ENCODE data around the gene MRPL16.
"Not testable (repeated sequence)": the region's sequence is repeated elsewhere in the genome, so short reads cannot be mapped to it uniquely, and the experiment has no call there.

MRPL16 gene

GRCh38 chr11:59791639-59792038 lies 18.9 kb downstream of the MRPL16 start:
- peaks cover 27% of the 10 kb centered on the region for H3K36me3 Mint-ChIP-seq

GRCh38 chr11:59787816-59788215 lies 22.8 kb downstream of the MRPL16 start:
- Mint-ChIP-seq H3K4me1 (no peaks in the 10 kb centered on the region), H3K36me3 (peaks cover 21% of the 10 kb centered on the region), H3K27ac (no peak overlapping the region), H3K27me3 (no peaks in the 10 kb centered on the region), H3K4me3 (no peak overlapping the region), H3K9me3 (no peaks in the 10 kb centered on the region)

More at GRCh38 chr11:59791639-59792038, 18.9 kb downstream of the MRPL16 start:
- H3K27ac Mint-ChIP-seq, result no peak overlapping the region
- H3K4me1 Mint-ChIP-seq, result no peaks in the 10 kb centered on the region
- no peaks in the 10 kb centered on the region for H3K27me3 Mint-ChIP-seq
- H3K4me3 Mint-ChIP-seq, result no peak overlapping the region
- H3K9me3 Mint-ChIP-seq, result no peaks in the 10 kb centered on the region

DNA sequence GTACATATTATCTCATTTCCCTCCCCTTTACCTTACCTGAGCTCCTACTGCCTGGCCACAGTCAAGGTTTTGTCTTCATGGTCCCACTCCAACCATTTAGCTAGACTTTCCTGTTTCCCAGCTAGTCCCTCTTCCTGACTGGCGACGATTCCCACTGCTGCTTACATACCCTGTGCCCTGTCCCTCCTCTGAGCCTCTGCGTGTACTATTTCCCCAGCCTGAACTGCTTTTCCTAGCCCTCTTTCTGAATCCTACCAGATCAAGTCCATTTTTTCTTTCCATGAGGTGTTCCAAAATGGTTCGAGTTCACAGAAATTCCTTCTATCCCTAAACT lies 23.4 kb downstream of the MRPL16 start:
- Mint-ChIP-seq H3K9me3 (no peaks in the 10 kb centered on the region), H3K36me3 (peaks cover 16% of the 10 kb centered on the region), H3K4me3 (no peak overlapping the region), H3K4me1 (no peaks in the 10 kb centered on the region), H3K27ac (no peak overlapping the region), H3K27me3 (no peaks in the 10 kb centered on the region)

- H3K4me3 Mint-ChIP-seq, result no peak overlapping the region
- H3K36me3 Mint-ChIP-seq, result peaks cover 14% of the 10 kb centered on the region
- H3K27me3 Mint-ChIP-seq, result no peaks in the 10 kb centered on the region
- no peaks in the 10 kb centered on the region for H3K4me1 Mint-ChIP-seq
- H3K9me3 Mint-ChIP-seq, result no peaks in the 10 kb centered on the region
- no peak overlapping the region for H3K27ac Mint-ChIP-seq
These were observed 24.8 kb downstream of the MRPL16 start for GRCh38 chr11:59785818-59786217.

GRCh38 chr11:59784441-59784840 lies 26.1 kb downstream of the MRPL16 start:
- H3K4me3 Mint-ChIP-seq, H3K27ac Mint-ChIP-seq, H3K9me3 Mint-ChIP-seq, H3K27me3 Mint-ChIP-seq, H3K4me1 Mint-ChIP-seq: not testable (repeated sequence)
- H3K36me3 Mint-ChIP-seq, result peaks cover 16% of the 10 kb centered on the region

- Mint-ChIP-seq H3K27ac (no peak overlapping the region), H3K36me3 (peaks cover 16% of the 10 kb centered on the region), H3K4me1 (no peaks in the 10 kb centered on the region), H3K27me3 (no peaks in the 10 kb centered on the region), H3K9me3 (no peaks in the 10 kb centered on the region), H3K4me3 (no peak overlapping the region)
These were observed 26.9 kb downstream of the MRPL16 start for GRCh38 chr11:59783632-59784090.

GRCh38 chr11:59782080-59782479 lies 28.5 kb downstream of the MRPL16 start:
- no peak overlapping the region for H3K4me3 Mint-ChIP-seq
- H3K27ac Mint-ChIP-seq, result no peak overlapping the region
- no peaks in the 10 kb centered on the region for H3K9me3 Mint-ChIP-seq
- H3K36me3 Mint-ChIP-seq, result peaks cover 9% of the 10 kb centered on the region
- no peaks in the 10 kb centered on the region for H3K27me3 Mint-ChIP-seq
- H3K4me1 Mint-ChIP-seq, result no peaks in the 10 kb centered on the region

GRCh38 chr11:59779487-59779886 lies 31.1 kb downstream of the MRPL16 start:
- Mint-ChIP-seq H3K4me1 (peaks cover 5% of the 10 kb centered on the region), H3K27me3 (no peaks in the 10 kb centered on the region), H3K36me3 (peaks cover 14% of the 10 kb centered on the region), H3K4me3 (no peak overlapping the region), H3K9me3 (no peaks in the 10 kb centered on the region), H3K27ac (no peak overlapping the region)

DNA sequence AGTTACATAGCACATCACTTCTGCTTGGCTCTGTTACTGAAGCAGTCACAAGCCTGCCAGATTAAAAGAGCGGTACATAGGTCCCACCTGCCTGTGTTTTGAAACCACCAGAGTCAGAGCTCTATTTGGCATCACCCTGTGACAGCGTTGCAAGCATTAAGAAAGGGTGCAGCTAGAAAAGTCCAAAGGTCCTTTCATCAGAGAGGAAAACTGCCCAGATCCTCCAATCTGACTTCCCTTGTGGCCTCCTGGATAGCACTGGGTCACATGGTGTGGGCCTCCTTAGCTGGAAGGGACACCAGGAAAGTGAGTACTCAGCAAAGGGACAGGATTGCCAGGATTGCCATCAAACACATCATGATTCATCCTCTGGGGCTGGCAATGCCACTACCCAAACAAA lies 32.5 kb downstream of the MRPL16 start:
- no peak overlapping the region for H3K4me3 Mint-ChIP-seq
- no peaks in the 10 kb centered on the region for H3K9me3 Mint-ChIP-seq
- H3K27me3 Mint-ChIP-seq, result no peaks in the 10 kb centered on the region
- H3K27ac Mint-ChIP-seq, result no peak overlapping the region
- H3K36me3 Mint-ChIP-seq, result peaks cover 12% of the 10 kb centered on the region
- peaks cover 10% of the 10 kb centered on the region for H3K4me1 Mint-ChIP-seq

DNA sequence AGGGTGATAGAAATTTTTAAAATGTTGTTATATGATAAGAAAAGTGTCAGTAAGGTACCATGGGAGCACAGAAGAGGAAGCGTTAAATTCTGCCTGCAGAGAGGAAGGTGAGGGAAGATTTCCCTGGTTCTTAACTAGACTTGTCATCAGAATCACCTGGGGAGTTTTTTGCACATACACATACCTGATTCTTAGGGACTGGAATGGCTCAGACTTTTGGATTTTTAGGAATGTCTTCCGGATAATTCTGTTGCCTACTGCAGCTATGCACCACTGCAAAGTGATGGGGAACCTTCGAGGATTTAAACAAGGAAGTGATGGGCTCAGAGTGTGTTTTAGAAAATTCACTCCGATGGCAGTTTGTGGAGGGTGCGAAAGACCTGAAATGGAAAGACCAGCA lies 33.5 kb downstream of the MRPL16 start:
- no peaks in the 10 kb centered on the region for H3K27me3 Mint-ChIP-seq
- H3K4me1 Mint-ChIP-seq, result peaks cover 20% of the 10 kb centered on the region
- peaks cover 12% of the 10 kb centered on the region for H3K36me3 Mint-ChIP-seq
- H3K4me3 Mint-ChIP-seq, result no peak overlapping the region
- no peaks in the 10 kb centered on the region for H3K9me3 Mint-ChIP-seq
- H3K27ac Mint-ChIP-seq, result no peak overlapping the region

GRCh38 chr11:59776210-59777066 lies 34.1 kb downstream of the MRPL16 start:
- Mint-ChIP-seq H3K36me3 (peaks cover 9% of the 10 kb centered on the region), H3K27me3 (no peaks in the 10 kb centered on the region), H3K27ac (no peak overlapping the region), H3K4me1 (peaks cover 27% of the 10 kb centered on the region), H3K4me3 (no peak overlapping the region), H3K9me3 (no peaks in the 10 kb centered on the region)

GRCh38 chr11:59773083-59773440 lies 37.5 kb downstream of the MRPL16 start:
- H3K4me1 Mint-ChIP-seq, result peaks cover 32% of the 10 kb centered on the region
- H3K27ac Mint-ChIP-seq, result peak overlapping the region; percentile 30
- no peaks in the 10 kb centered on the region for H3K9me3 Mint-ChIP-seq
- peaks cover 5% of the 10 kb centered on the region for H3K36me3 Mint-ChIP-seq
- no peak overlapping the region for H3K4me3 Mint-ChIP-seq
- H3K27me3 Mint-ChIP-seq, result no peaks in the 10 kb centered on the region

- H3K4me1 Mint-ChIP-seq, result peaks cover 32% of the 10 kb centered on the region
- H3K4me3 Mint-ChIP-seq, result no peak overlapping the region
- no peaks in the 10 kb centered on the region for H3K9me3 Mint-ChIP-seq
- no peak overlapping the region for H3K27ac Mint-ChIP-seq
- H3K27me3 Mint-ChIP-seq, result no peaks in the 10 kb centered on the region
- H3K36me3 Mint-ChIP-seq, result peaks cover 5% of the 10 kb centered on the region
These were observed 39.0 kb downstream of the MRPL16 start for GRCh38 chr11:59771605-59772004.

DNA sequence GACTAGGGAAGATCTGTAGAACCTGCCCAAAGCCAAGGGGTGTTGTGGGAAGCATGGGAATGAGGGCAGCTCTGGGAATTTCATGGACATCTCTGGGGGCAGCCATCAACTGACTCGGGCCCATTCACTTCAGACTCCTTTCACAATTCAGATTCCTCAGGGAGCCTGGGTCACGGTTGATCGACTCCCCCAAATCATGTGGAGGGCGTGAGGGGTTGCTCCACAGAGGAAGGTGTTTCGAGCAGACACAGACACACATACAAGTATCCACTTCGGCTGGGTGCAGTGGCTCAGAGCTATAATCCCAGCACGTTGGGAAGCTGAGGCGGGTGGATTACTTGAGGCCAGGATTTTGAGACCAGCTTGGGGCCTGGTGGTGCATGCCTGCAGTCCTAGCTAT lies 39.7 kb downstream of the MRPL16 start:
- Mint-ChIP-seq H3K4me3 (no peak overlapping the region), H3K9me3 (no peaks in the 10 kb centered on the region), H3K4me1 (peaks cover 31% of the 10 kb centered on the region), H3K27ac (no peak overlapping the region), H3K36me3 (peaks cover 4% of the 10 kb centered on the region), H3K27me3 (no peaks in the 10 kb centered on the region)

DNA sequence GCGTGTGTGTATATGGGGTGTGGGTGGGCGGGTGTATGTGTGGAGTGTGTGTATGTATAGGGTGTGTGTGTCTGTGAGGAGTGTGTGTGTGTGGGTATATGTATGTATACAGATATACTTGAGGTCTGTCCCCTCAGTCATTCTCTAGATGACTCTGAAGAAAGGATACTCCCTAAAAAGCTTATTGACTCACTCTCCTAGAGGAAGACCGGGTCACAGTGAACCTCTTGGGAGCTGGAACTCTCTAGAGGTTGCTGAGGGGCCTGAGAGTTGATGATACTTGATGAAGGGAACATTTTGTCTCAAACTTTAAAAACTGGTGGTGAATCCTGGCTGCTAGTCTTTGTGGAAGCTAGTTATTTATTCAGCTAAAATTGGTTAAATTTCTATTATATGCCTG lies 40.3 kb downstream of the MRPL16 start:
- Mint-ChIP-seq H3K27me3 (no peaks in the 10 kb centered on the region), H3K4me3 (no peak overlapping the region), H3K9me3 (no peaks in the 10 kb centered on the region), H3K4me1 (peaks cover 28% of the 10 kb centered on the region), H3K36me3 (no peaks in the 10 kb centered on the region), H3K27ac (no peak overlapping the region)

DNA sequence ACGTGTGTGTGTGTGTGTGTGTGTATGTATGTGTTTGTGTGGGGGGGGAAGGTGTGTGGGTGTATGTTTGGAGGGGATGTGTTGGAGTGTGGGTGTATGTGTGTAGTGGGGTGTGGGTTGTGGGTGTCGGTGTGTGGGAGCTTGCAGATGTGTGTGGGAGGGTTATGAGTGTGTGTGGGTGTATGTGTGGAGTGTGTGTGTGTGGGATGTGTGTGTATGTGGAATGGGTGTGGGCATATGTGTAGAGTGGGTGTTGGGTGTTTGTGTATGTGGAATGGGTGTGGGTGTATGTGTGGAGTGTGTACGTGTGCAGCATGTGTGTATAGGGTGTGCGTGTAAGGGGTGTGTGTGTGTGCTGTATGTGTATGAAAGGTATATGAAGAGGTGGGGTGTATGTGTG lies 40.8 kb downstream of the MRPL16 start:
- Mint-ChIP-seq H3K36me3 (no peaks in the 10 kb centered on the region), H3K9me3 (no peaks in the 10 kb centered on the region), H3K27ac (no peak overlapping the region), H3K4me3 (no peak overlapping the region), H3K4me1 (peaks cover 33% of the 10 kb centered on the region), H3K27me3 (no peaks in the 10 kb centered on the region)

DNA sequence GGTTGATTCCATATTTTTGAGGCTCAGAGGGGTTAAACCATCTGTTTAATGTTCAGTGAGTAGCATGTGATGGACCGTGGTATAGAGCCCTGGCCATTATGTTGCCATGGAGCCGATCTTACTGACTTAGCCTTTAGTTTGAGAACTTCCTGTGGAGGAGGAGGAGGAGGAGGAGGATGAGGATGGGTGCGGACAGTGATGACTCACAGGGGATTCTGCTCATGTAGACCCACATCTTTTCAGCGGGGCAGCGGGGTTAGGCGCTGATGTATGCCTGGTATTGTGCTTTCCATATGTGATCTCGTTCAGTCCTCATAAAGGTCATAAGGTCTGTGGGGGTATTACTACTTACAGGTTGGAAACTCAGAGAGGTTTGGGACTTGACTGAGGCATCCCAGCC lies 41.5 kb downstream of the MRPL16 start:
- H3K27me3 Mint-ChIP-seq, result no peaks in the 10 kb centered on the region
- peaks cover 33% of the 10 kb centered on the region for H3K4me1 Mint-ChIP-seq
- H3K27ac Mint-ChIP-seq, result no peak overlapping the region
- no peaks in the 10 kb centered on the region for H3K9me3 Mint-ChIP-seq
- H3K4me3 Mint-ChIP-seq, result no peak overlapping the region
- no peaks in the 10 kb centered on the region for H3K36me3 Mint-ChIP-seq

All from activated naive CD4-positive, alpha-beta T cell treated with anti-CD3 and anti-CD28 coated beads, Interleukin-2, amount 50 U/mL, for 24 hours (primary cell).